ENCODE measurements around the gene VEZF1. TPM values are rescaled to one million over a fixed set of nuclear protein-coding genes. Genes with fewer than 3 reads are reported as not detected.

Gene VEZF1
- total RNA-seq, 1 experiment from 2014 or later, result 78.7 TPM

- DNase-seq (ENCODE audit: low read depth), result no peak
Measured at GRCh38 chr17:57928928-57929327, 59.1 kb downstream of the VEZF1 start.

- DNase-seq (ENCODE audit: low read depth), result peak; percentile 83
Measured at GRCh38 chr17:57927048-57927723, 60.9 kb downstream of the VEZF1 start.

- no peak for DNase-seq (ENCODE audit: low read depth)
Measured at GRCh38 chr17:57926723-57927047, 61.4 kb downstream of the VEZF1 start.

DNA sequence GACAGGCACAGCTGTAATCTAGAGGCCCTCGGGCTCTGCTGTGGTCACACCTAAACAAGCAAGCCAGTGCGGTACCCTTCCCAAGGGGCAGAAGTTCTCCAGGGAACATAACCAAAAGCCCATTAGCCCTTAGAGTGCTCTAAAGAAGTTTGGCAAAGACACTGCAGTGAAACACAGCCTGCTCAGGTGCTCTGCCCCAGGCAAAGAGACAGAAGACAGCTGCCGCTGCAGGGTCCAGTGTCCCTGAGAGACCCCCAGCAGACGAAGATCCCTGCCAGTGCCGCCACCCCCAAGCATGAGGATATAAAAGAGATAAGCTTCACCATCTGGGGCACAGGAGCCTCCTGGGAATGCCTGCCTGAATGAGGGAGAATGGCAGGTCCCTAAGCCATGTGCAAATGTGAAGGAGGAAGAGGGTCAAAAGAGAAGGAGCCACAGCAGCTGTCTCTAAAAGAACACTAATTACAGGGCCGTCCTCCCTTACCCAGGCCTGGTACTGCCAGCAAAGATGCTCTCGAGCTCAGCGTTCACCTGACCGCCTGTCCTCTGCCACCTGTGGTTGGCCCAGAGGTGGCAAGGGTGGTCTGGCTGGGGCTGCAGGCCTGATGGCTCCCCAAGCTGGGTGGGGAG is 62.6 kb downstream of the VEZF1 start:
- peak; percentile 52 for DNase-seq (ENCODE audit: low read depth)

DNA sequence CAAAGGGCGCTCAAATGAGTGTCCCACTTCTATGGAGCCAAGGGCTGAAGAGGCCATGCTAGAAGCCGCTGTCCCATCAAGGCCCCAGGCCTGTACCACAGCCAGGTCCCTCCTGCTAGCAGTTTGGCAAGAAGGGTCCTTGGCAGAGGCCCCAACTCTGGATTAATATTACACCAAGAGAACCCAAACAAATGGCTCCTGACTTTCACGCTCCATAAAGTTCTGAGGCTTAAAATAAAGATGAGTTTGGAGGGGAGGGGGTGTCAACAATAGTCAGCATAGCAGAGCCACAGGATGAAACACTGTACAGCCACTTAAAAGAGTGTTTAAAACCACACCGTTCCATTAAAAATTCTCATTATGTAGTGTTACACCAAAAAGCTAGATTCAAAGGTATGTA is 63.4 kb downstream of the VEZF1 start:
- no peak for DNase-seq (ENCODE audit: low read depth)

Other genes starting within 250 kb of the VEZF1 start
- gene CCDC182, start 243.0 kb downstream of the VEZF1 start, total RNA-seq (2014; rRNA removed; shearing (Covaris generic)), result not detected in 2 replicates
- 16.3 and 36.6 TPM in 2 replicates for gene MRPS23, start 138.2 kb downstream of the VEZF1 start, total RNA-seq (2014; rRNA removed; shearing (Covaris generic))
- 6.4 and 6.6 TPM in 2 replicates for gene CUEDC1, start 32.8 kb downstream of the VEZF1 start, total RNA-seq (2014; rRNA removed; shearing (Covaris generic))
- gene SRSF1, start 19.0 kb upstream of the VEZF1 start, total RNA-seq (2014; rRNA removed; shearing (Covaris generic)), result 330 and 331 TPM in 2 replicates
- gene DYNLL2, start 95.2 kb upstream of the VEZF1 start, total RNA-seq (2014; rRNA removed; shearing (Covaris generic)), result 7.6 and 8.0 TPM in 2 replicates
- gene OR4D1, start 160.1 kb upstream of the VEZF1 start, total RNA-seq (2014; rRNA removed; shearing (Covaris generic)), result not detected in 2 replicates
- gene OR4D2, start 178.7 kb upstream of the VEZF1 start, total RNA-seq (2014; rRNA removed; shearing (Covaris generic)), result not detected in 2 replicates
- gene EPX, start 204.5 kb upstream of the VEZF1 start, total RNA-seq (2014; rRNA removed; shearing (Covaris generic)), result not detected in 2 replicates
- gene MKS1, start 231.0 kb upstream of the VEZF1 start, total RNA-seq (2014; rRNA removed; shearing (Covaris generic)), result 8.8 and 15.7 TPM in 2 replicates

Measured in RPMI7951 (cell line).